Bronchial epithelial cell (primary cell): ENCODE data around the gene NPIPB6. TPM values are rescaled to one million over a fixed set of nuclear protein-coding genes. Genes with fewer than 3 reads are reported as not detected.
"Not testable (repeated sequence)": the region's sequence is repeated elsewhere in the genome, so short reads cannot be mapped to it uniquely, and the experiment has no call there.

Experiments used
- DNase-seq: peaks from one replicate; pipeline ENCODE4 v3.0.0-alpha.2; 2010; ENCODE audit warnings: low read depth
- FAIRE-seq: peaks from 2 replicates; lab custom pipeline; 2011; peaks lifted over from hg19 to GRCh38; lab: Jason Lieb, UNC
- H3K27me3 ChIP-seq: 2 replicates; pipeline ENCODE4 v1.5.1; 2011; ENCODE audit warnings: low read length; ENCODE audit not compliant: control insufficient read depth, insufficient read depth
- H3K36me3 ChIP-seq: 2 replicates; pipeline ENCODE4 v1.5.1; 2011; ENCODE audit warnings: low read length; ENCODE audit not compliant: control insufficient read depth, insufficient read depth
- H3K4me3 ChIP-seq: 2 replicates; pipeline ENCODE4 v1.5.1; 2011; ENCODE audit warnings: mild to moderate bottlenecking, low read depth, low read length, control low read depth
- total RNA-seq: library from RNA; depleted of rRNA; stranded (reverse); fragments of >200 nt; gene quantifications from 2 replicates; pipeline ENCODE4 v1.2.1, GENCODE V29; 2014

The NPIPB6 gene
- total RNA-seq = 0.79 and 1.9 TPM in 2 replicates

- not testable (repeated sequence) for DNase-seq, H3K36me3 ChIP-seq, H3K4me3 ChIP-seq, H3K27me3 ChIP-seq, FAIRE-seq
Observed at GRCh38 chr16:28363408-28363807, at the start of gene NPIPB6. TSS of gene NPIPB6 (minus strand) at chr16:28363508. CDS start at chr16:28362822, 686 bp downstream.

DNA sequence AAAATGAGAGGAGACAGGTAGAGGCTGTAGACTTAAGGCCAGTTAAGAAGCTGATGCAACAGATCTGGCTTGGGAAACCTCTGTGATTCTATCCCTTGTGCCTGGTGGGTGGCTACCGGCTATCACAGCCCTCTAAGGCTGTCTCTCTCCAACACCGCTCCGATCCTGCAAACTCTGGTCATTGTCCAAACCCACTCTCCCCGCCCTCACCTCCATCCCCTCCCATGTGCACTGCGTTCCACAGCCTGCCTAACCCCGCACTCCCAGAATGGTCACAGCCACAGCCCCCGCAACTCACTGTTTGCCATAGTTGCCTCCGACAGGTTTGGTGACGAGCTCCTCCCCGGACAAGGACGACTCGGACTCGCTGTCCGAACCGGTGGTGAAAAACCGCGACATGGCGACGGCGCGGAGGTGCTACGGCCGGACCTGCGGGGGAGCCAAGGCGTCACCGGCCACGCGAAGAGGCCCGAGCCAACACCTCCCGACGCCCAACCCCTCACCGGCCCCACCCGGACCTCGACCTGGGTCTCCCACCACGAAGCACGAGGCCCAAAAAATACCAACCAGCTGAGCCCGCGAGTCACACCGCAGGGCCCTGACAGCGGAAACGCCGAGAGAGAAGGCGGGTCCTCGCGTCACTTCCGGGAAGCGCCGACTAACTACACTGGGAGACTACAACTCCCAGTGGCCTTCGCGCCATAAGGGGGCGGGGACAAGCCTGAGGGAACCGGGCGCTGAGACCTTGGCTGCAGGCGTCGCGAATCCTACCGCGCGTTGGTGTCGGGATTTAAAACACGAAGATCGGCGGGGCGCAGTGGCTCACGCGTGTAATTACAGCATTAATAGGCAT, 40.1 kb upstream of the NPIPB6 start, which contains the start of gene EIF3CL:
EIF3CL (minus strand) TSS at position 622 of the 853 bp plus-strand sequence; CDS start at position 399, 223 bp downstream.
- H3K27me3 ChIP-seq, DNase-seq, H3K36me3 ChIP-seq, FAIRE-seq: not testable (repeated sequence)
- peak within 1 kb of the TSS; percentile 42 for H3K4me3 ChIP-seq

- not testable (repeated sequence) for H3K36me3 ChIP-seq, H3K27me3 ChIP-seq, FAIRE-seq, DNase-seq, H3K4me3 ChIP-seq
Observed at GRCh38 chr16:28392054-28392453, 28.7 kb upstream of the NPIPB6 start.

DNA sequence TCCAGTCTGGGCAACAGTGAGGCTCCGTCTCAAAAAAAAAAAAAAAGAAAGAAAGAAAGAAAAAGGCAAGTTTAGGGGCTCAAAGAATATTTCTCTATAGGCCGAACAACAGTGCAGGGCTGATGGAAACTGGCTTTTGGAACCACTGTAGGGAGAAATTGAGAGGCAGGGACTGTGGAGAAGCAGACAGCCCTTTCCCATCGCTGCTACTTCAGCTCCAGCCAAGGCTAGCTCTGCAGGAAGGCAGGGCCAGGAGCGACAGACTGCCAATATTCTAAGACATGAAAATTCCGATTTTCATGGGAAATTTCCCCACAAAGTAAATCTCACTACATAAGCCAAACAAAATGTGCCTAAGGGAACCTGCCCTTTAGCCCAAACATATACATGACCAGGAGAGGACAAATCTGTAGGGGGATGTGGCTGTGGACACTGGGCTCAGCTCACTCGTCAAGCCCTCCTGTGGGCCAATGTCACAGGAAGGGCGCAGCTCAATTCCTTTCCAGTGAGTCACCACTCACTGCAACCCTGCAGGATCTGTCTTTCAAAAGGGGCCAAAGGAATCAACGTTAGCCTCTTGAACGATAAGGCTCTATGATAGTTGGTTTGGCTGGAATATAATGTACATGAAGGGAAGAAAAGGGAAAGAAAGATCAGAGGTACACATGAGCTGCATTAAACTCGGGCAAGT, 19.0 kb upstream of the NPIPB6 start:
- not testable (repeated sequence) for H3K4me3 ChIP-seq, DNase-seq, FAIRE-seq, H3K36me3 ChIP-seq, H3K27me3 ChIP-seq

- not testable (repeated sequence) for FAIRE-seq, H3K4me3 ChIP-seq, DNase-seq, H3K36me3 ChIP-seq, H3K27me3 ChIP-seq
Observed at GRCh38 chr16:28377822-28378221, 14.5 kb upstream of the NPIPB6 start.

- not testable (repeated sequence) for H3K4me3 ChIP-seq, H3K27me3 ChIP-seq, H3K36me3 ChIP-seq, FAIRE-seq, DNase-seq
Observed at GRCh38 chr16:28377108-28377625, 13.9 kb upstream of the NPIPB6 start.

- H3K27me3 ChIP-seq, H3K4me3 ChIP-seq, DNase-seq, FAIRE-seq, H3K36me3 ChIP-seq: not testable (repeated sequence)
Observed at GRCh38 chr16:28375115-28375514, 11.8 kb upstream of the NPIPB6 start.

DNA sequence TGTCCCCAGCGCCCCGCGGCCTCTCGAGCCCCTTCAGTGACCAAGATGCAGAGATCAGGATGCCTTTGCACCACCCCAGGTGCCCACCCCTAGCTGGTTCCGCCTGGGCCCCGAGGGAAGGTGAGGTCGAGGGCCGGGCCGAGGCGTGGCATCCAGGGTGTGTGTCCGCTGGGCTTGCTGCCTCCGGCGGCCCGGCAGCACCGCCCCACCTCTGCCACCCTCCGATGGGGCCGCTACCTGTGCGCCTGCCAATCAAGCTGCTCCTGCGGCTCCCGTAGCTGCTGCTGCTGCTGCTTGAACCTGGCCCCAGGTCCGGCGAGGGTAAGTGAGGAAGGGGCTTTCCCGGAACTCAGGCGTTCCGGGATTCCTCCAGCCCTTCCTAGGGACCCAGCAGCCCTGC, 11.0 kb upstream of the NPIPB6 start:
- H3K27me3 ChIP-seq, DNase-seq, FAIRE-seq, H3K4me3 ChIP-seq, H3K36me3 ChIP-seq: not testable (repeated sequence)

DNA sequence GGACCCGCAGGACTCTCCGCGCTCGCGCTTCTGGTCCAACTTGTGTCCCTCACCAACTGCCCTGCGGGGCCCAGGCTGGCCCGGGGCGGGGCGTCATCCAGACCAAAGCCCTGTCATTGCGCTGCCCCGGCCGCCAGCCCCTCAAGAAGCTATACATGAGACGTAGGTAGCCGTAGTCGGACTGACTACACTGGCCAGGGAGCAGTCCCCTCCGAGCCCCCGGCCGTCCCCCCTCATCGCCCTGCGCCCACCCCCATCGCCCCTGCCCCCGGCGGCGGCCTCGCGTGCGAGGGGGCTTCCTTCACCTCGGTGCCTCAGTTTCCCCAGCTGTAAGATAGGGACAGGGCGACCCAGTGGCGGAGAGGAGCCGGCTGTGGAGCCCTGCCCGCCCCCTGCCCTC, 4.6 kb upstream of the NPIPB6 start:
- not testable (repeated sequence) for H3K4me3 ChIP-seq, H3K36me3 ChIP-seq, FAIRE-seq, H3K27me3 ChIP-seq, DNase-seq

- not testable (repeated sequence) for FAIRE-seq, H3K36me3 ChIP-seq, H3K27me3 ChIP-seq, H3K4me3 ChIP-seq, DNase-seq
Observed at GRCh38 chr16:28364268-28365173, 1.2 kb upstream of the NPIPB6 start.

- H3K4me3 ChIP-seq, H3K36me3 ChIP-seq, H3K27me3 ChIP-seq, FAIRE-seq: not testable (repeated sequence)
- DNase-seq = peak; percentile 65
Observed at GRCh38 chr16:28362600-28362999, 708 bp downstream of the NPIPB6 start.

DNA sequence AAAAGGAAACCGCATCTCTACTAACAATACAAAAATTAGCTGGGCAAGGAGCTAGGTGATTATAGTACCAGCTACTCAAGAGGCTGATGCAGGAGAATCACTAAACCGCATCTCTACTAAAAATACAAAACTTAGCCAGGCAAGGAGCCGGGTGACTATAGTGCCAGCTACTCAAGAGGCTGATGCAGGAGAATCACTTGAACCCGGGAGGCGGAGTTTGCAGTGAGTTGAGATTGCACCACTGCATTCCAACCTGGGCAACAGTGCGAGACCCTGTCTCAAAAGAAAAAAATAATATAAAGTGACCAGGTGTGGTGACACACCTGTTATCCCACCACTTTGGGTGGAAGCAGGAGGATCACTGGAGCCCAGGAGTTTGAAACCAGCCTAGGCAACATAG, 25.1 kb downstream of the NPIPB6 start:
- H3K4me3 ChIP-seq, H3K27me3 ChIP-seq, DNase-seq, FAIRE-seq, H3K36me3 ChIP-seq: not testable (repeated sequence)

DNA sequence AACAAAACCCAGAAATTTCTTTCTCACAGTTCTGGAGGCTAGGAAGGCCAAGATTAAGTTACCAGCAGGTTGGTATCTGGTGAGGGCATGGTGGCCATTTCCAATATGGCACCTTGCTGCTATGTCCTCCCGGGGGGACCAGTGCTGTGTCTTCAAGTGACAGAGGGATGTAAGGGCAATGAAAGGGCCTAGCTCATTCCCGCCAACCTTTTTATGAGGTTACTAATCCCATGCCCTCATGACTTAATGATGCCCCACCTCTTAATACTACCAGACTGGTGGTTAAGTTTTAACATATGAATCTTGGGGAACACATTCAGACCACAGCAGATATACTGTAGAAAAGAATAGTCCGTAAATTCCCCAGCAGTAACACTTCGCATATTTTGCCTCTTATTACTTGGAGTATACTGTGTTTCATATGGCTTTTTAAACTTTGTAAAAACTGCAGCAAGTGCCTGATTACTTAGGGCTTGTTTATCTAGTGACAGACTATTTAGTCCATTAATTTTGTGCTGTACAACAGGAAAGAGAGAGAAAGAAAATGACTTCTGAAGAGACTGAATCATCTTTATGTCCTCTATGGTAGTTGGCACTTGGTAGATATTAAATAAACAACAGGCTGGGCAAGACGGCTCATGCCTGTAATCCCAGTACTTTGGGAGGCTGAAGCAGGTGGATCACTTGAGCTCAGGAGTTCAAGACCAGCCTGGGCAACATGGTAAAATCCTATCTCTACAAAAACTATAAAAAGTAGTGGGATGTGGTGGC, 26.2 kb downstream of the NPIPB6 start:
- not testable (repeated sequence) for FAIRE-seq

More for the DNA sequence above, 26.2 kb downstream of the NPIPB6 start:
- H3K27me3 ChIP-seq, H3K36me3 ChIP-seq, H3K4me3 ChIP-seq: not testable (repeated sequence)
- peak; percentile 76 for DNase-seq
